ENCODE data around the gene MYO1E.

DNA sequence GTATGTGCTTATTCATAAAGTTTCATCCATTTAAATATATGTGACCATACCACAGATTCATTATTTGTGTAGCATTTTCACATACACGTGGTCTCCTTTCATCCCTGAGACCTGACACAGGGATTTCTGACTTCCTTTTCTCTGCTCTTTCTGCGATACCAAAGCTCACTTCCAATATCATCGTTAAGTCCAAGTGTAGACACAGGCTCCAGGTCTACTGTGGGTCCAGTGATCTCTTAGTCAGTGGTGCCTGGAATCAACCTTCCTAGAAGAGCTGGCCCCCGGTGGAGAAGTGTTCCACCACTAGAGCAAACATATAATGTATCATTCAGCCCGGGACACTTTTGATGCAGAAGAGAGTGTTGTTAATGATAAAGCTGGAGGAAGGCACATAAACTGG, 93.6 kb downstream of the MYO1E start:
- TF ChIP-seq POLR2A (IDR thresholded peaks at IDR 0.05) (no peak), POLR2AphosphoS5 (IDR thresholded peaks at IDR 0.05) (no peak)
- TF ChIP-seq, protein P1, sequence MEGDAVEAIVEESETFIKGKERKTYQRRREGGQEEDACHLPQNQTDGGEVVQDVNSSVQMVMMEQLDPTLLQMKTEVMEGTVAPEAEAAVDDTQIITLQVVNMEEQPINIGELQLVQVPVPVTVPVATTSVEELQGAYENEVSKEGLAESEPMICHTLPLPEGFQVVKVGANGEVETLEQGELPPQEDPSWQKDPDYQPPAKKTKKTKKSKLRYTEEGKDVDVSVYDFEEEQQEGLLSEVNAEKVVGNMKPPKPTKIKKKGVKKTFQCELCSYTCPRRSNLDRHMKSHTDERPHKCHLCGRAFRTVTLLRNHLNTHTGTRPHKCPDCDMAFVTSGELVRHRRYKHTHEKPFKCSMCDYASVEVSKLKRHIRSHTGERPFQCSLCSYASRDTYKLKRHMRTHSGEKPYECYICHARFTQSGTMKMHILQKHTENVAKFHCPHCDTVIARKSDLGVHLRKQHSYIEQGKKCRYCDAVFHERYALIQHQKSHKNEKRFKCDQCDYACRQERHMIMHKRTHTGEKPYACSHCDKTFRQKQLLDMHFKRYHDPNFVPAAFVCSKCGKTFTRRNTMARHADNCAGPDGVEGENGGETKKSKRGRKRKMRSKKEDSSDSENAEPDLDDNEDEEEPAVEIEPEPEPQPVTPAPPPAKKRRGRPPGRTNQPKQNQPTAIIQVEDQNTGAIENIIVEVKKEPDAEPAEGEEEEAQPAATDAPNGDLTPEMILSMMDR (IDR thresholded peaks at IDR 0.05): no peak

Measured in prostate gland (tissue), 2 donors.